DOHH2 (cell line): ENCODE data around the gene FAM72C.
A peak's percentile ranks its signal among the peaks of the same experiment; 100 is the strongest.
"Not testable (repeated sequence)": the region's sequence is repeated elsewhere in the genome, so short reads cannot be mapped to it uniquely, and the experiment has no call there.

ENCODE experiments used
- H3F3A ChIP-seq: fragments of 200-600 bp; sonication (generic), shearing (Covaris generic); 2 replicates; pipeline ENCODE4 v1.6.0; 2016; ENCODE audit warnings: antibody characterized with exemption, mild to moderate bottlenecking; ENCODE audit not compliant: control insufficient read depth, insufficient read depth
- H3K27ac ChIP-seq: fragments of 200-600 bp; sonication (generic); 2 replicates; pipeline ENCODE4 v1.5.1; 2014; ENCODE audit warnings: low read depth, mild to moderate bottlenecking, low read length, moderate library complexity
- H3K27me3 ChIP-seq: fragments of 200-600 bp; sonication (generic); 2 replicates; pipeline ENCODE4 v1.6.1; 2014; ENCODE audit warnings: mild to moderate bottlenecking, low read length, mixed read lengths; ENCODE audit not compliant: control insufficient read depth
- H3K36me3 ChIP-seq: fragments of 200-600 bp; sonication (generic); 2 replicates; pipeline ENCODE4 v1.6.1; 2014; ENCODE audit warnings: mild to moderate bottlenecking, low read length, moderate library complexity, mixed read lengths; ENCODE audit not compliant: control insufficient read depth
- H3K4me1 ChIP-seq: fragments of 200-600 bp; sonication (generic); 2 replicates; pipeline ENCODE4 v1.6.1; 2014; ENCODE audit warnings: mild to moderate bottlenecking, low read length, mixed read lengths; ENCODE audit not compliant: control insufficient read depth
- H3K4me2 ChIP-seq: fragments of 200-600 bp; sonication (generic); 2 replicates; pipeline ENCODE4 v1.6.0; 2014; ENCODE audit warnings: mild to moderate bottlenecking, low read length, moderate library complexity
- H3K4me3 ChIP-seq: fragments of 200-600 bp; sonication (generic); 2 replicates; pipeline ENCODE4 v1.5.1; 2014; ENCODE audit warnings: mild to moderate bottlenecking, low read length, mixed read lengths
- H3K79me2 ChIP-seq: fragments of 200-600 bp; sonication (generic); 2 replicates; pipeline ENCODE4 v1.6.1; 2014; ENCODE audit warnings: mild to moderate bottlenecking, low read length, mixed read lengths; ENCODE audit not compliant: control insufficient read depth
- H3K9me2 ChIP-seq: fragments of 200-600 bp; sonication (generic); replicated peaks from 2 replicates; pipeline ENCODE4 v1.6.1; 2014; ENCODE audit warnings: mild to moderate bottlenecking, low read length, mixed read lengths; ENCODE audit not compliant: control insufficient read depth
- H3K9me3 ChIP-seq: fragments of 200-600 bp; sonication (generic); 2 replicates; pipeline ENCODE4 v1.6.1; 2014; ENCODE audit warnings: antibody characterized with exemption, low read length, mixed read lengths; ENCODE audit not compliant: control insufficient read depth, insufficient read depth
- H4K20me1 ChIP-seq: fragments of 200-600 bp; sonication (generic); 2 replicates; pipeline ENCODE4 v1.6.0; 2014; ENCODE audit warnings: low read depth, mild to moderate bottlenecking, antibody characterized with exemption, low read length, moderate library complexity; ENCODE audit not compliant: control insufficient read depth, insufficient read depth

The FAM72C gene

GRCh38 chr1:143989719-143990118, 17.9 kb upstream of the FAM72C start:
- H3F3A ChIP-seq, H3K36me3 ChIP-seq, H3K4me1 ChIP-seq, H3K4me2 ChIP-seq, H3K27me3 ChIP-seq, H3K79me2 ChIP-seq, H4K20me1 ChIP-seq, H3K9me2 ChIP-seq, H3K4me3 ChIP-seq, H3K9me3 ChIP-seq, H3K27ac ChIP-seq: not testable (repeated sequence)

DNA sequence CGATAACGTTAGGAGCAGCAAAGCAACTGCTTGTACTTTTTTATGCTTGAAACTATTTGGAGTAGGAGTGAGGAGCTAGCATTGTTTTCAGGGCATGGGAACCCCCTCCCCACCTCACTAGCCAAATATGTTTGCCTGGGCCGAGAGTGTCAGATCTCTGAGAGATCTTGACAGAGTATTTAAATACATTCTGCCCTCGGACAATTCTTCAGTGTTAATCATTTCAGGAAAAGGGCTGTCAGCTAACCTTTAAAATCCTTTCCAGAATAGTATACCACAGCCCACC, 17.6 kb upstream of the FAM72C start:
- H3K4me1 ChIP-seq, result not testable (repeated sequence)

DNA sequence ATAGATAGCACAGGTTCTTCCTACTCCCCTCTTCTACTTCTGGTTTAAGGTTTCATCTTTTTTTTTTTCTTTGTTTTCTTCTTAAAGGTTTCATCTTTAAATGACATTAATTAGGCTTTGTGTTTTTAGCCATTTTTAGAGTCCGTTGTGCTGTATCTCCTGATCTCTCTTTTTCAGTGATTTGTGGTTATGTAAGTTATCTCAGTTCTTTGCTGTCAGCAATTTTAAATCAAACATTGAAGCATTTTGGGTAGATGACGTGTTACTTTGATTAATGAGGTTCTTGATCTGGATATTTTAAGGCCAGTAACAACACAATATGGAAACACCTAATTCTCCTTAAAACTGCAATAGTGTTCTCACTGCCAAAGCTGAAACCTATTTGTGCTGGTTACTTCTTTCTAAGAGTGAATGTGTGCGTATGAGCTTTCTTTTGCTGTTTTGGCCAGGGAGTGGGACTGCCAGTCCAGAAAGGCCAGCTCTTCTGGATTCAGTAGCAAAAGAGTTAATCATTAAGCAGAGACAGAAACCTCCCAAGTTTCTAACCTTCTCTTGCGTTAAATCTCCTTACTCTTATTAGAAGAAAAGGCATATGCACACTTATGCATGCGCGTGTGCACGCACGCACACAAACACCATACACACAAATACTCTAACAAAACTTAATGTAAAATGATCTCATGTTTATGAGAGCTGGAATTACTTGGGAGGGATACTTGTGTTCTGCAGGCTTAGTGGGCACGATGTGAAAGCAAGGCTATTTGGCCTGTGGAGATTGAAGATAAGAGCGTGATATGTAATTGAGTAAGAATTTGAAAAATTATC, 17.0 kb upstream of the FAM72C start:
- H3K9me2 ChIP-seq, H3F3A ChIP-seq, H3K36me3 ChIP-seq, H4K20me1 ChIP-seq, H3K79me2 ChIP-seq, H3K27ac ChIP-seq, H3K9me3 ChIP-seq, H3K4me1 ChIP-seq, H3K27me3 ChIP-seq, H3K4me2 ChIP-seq, H3K4me3 ChIP-seq: not testable (repeated sequence)

More for the DNA sequence above, 17.6 kb upstream of the FAM72C start:
- H3K9me3 ChIP-seq, H3K9me2 ChIP-seq, H3K4me2 ChIP-seq, H3K27ac ChIP-seq, H4K20me1 ChIP-seq, H3K79me2 ChIP-seq, H3K36me3 ChIP-seq, H3K27me3 ChIP-seq, H3K4me3 ChIP-seq, H3F3A ChIP-seq: not testable (repeated sequence)

DNA sequence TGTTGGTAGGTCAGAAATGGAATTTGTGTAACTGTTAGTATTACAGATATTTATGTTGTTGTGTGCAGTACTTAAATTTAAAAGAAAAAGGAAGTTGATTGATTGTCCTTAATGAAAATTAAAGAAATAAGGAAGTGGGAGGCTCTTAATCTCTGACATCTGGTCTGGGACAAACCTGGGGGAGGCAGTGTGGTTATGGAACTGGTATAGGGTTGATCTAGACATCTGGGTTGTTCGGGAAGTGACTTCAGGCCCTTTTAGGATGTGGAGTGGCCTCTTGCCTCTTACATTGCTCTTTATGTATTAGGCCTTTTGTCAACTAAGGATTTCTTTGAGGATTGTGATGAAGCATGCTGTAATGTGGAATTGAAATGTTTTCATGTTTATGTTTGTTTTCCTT, 16.1 kb upstream of the FAM72C start:
- not testable (repeated sequence) for H4K20me1 ChIP-seq, H3K4me2 ChIP-seq, H3K9me3 ChIP-seq, H3K79me2 ChIP-seq, H3K36me3 ChIP-seq, H3K9me2 ChIP-seq, H3K27ac ChIP-seq, H3F3A ChIP-seq, H3K4me1 ChIP-seq, H3K4me3 ChIP-seq, H3K27me3 ChIP-seq

DNA sequence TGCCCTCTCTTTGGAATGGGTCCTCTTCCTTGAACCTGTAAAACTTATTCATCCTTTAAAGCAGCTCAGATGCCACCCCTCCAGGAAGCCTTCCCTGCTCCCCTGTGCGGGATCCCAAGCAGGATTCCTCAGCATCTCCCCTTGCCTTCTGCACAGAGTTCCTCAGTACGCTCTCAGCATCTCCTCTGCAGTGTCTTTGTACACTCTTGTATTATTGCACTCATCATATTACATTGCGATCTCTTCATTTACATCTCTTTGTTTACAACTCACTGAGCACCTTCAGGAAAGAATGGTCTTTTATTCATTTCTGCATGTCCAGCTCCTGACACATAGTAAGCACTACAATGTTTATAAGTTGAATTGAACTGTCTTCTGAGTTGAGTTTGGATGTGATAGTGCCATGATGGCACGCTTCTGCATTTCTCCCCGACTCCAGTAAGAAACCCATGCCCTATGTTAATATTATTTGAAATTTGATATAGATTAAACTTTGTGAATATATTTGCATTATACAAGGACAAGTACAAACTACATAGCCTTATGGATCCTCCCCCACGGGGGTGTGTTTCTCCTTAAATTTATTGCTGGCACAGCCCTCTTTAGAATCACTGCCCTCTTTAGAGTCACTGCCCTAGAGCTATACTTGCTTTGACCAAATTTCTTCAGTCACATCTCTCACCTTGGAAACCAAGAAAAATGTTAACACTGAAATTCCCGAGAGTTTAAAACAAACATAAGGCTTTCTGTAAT, 13.1 kb upstream of the FAM72C start:
- H3K36me3 ChIP-seq, H3K9me2 ChIP-seq, H3K27ac ChIP-seq: not testable (repeated sequence)

DNA sequence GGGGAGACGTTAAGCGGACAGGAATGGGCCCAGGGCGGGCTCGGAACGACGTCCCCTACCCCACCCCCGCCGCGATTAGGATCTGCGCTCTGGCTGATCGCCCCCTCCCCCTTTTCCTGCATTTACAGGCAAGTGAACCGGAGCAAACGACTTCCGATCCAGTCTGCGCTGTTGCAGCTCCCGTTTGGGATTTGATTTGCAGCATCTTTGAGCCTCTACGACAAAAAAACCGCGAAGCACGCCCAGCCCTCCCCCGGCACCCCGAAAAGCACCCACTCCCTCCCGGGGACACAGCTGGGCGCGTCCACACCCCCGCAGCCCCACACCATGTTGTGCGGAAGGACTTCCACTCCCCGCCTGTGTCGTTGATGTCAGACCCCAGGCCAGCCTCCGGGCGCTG, 2.6 kb upstream of the FAM72C start:
- Histone ChIP-seq H3K4me3 (peak overlapping the region; percentile 48), H3K4me2 (peak overlapping the region; percentile 45)

More for the DNA sequence above, 13.1 kb upstream of the FAM72C start:
- H3K4me2 ChIP-seq, H3F3A ChIP-seq, H3K79me2 ChIP-seq, H3K4me1 ChIP-seq, H3K9me3 ChIP-seq, H3K27me3 ChIP-seq, H4K20me1 ChIP-seq, H3K4me3 ChIP-seq: not testable (repeated sequence)

DNA sequence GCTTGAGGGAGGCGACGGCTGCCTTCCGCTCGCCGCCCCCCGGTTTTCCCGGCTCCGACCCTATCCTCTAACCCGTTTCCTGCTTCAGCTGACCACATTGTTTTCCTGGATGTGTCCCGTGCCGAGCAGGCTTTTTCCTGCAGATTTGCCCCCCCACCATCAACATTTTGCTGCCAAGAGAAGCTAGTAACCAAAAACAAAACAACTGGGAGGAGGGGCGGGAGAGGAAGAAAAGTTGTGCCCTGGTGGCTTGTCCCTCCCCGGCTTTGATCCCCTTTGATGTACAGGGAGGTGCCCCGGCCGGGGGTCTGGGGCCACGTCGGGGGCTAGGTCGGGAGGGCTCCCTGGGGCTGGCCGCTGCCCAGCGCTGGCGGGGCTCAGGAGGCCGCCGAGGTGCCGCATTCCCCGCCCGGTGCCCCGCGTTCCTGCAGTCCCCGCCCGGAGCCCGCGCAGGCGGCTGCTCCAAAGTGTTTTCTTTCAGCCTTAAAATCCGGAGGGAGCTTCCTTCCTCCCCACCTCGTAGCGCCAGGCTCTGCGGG, 2.2 kb upstream of the FAM72C start:
- H3K27ac ChIP-seq, H3K79me2 ChIP-seq, H4K20me1 ChIP-seq, H3F3A ChIP-seq, H3K27me3 ChIP-seq, H3K9me2 ChIP-seq, H3K4me1 ChIP-seq, H3K36me3 ChIP-seq, H3K9me3 ChIP-seq: not testable (repeated sequence)
- H3K4me2 ChIP-seq, result peak overlapping the region; percentile 48
- H3K4me3 ChIP-seq, result peak overlapping the region; percentile 51

More for the DNA sequence above, 2.6 kb upstream of the FAM72C start:
- not testable (repeated sequence) for H3K9me2 ChIP-seq, H3F3A ChIP-seq, H3K4me1 ChIP-seq, H3K27me3 ChIP-seq, H4K20me1 ChIP-seq, H3K27ac ChIP-seq, H3K9me3 ChIP-seq, H3K36me3 ChIP-seq, H3K79me2 ChIP-seq

GRCh38 chr1:143972753-143973326, 1.1 kb upstream of the FAM72C start:
- H3F3A ChIP-seq, H3K9me3 ChIP-seq, H3K79me2 ChIP-seq, H4K20me1 ChIP-seq, H3K27ac ChIP-seq, H3K27me3 ChIP-seq, H3K9me2 ChIP-seq, H3K4me1 ChIP-seq, H3K4me2 ChIP-seq, H3K4me3 ChIP-seq, H3K36me3 ChIP-seq: not testable (repeated sequence)
